VCaP (cell line): ENCODE data around the gene PAF1.

Source experiments
- H3K27ac ChIP-seq: fragments of 450-650 bp; 2 replicates; pipeline ENCODE4 v1.5.1; 2017
- TF ChIP-seq, protein P1 (sequence below): fragments of 450-650 bp; conservative IDR thresholded peaks from 2 replicates; pipeline ENCODE4 v1.5.1; 2017; ENCODE audit warnings: mild to moderate bottlenecking, moderate library complexity

Gene PAF1

DNA sequence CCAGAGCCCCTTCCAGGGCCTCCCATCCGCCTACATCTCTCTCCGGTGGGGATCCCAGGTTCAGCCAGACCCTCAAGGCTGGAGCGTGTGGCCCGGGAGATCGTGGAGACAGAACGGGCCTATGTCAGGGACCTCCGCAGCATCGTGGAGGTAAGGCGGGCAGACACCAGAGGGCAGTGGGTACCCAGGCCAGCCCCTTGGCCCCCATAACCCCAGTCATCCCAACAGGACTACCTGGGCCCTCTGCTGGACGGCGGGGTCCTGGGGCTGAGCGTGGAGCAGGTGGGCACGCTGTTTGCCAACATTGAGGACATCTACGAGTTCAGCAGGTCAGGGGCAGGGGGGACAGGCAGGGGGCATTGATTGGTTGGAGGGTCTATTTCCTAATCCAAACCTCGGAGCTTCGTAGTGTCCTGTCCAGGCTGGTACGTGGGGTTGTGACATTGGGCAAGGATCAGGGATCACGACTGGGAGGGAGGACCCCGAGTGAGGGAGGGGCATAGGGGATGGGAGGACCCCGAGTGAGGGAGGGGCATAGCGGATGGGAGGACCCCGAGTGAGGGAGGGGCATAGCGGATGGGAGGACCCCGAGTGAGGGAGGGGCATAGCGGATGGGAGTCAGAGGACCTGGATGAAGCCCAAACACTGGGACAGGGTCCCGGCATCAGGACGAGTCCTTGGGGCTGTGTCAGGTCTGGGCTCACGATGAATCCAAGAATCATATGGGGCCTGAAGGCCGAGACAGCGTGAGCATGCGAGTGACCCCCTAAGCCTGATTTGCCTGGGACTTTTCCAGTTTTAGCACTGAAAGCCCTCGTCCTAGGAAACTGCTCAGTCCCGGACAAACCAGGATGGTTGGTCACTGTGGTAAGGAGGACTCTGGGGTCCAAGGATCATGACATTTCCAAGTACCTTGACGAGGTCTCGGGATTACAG is 24.5 kb upstream of the PAF1 start:
- H3K27ac ChIP-seq = no peak overlapping the region
- TF ChIP-seq, protein P1, sequence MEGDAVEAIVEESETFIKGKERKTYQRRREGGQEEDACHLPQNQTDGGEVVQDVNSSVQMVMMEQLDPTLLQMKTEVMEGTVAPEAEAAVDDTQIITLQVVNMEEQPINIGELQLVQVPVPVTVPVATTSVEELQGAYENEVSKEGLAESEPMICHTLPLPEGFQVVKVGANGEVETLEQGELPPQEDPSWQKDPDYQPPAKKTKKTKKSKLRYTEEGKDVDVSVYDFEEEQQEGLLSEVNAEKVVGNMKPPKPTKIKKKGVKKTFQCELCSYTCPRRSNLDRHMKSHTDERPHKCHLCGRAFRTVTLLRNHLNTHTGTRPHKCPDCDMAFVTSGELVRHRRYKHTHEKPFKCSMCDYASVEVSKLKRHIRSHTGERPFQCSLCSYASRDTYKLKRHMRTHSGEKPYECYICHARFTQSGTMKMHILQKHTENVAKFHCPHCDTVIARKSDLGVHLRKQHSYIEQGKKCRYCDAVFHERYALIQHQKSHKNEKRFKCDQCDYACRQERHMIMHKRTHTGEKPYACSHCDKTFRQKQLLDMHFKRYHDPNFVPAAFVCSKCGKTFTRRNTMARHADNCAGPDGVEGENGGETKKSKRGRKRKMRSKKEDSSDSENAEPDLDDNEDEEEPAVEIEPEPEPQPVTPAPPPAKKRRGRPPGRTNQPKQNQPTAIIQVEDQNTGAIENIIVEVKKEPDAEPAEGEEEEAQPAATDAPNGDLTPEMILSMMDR = no peak

DNA sequence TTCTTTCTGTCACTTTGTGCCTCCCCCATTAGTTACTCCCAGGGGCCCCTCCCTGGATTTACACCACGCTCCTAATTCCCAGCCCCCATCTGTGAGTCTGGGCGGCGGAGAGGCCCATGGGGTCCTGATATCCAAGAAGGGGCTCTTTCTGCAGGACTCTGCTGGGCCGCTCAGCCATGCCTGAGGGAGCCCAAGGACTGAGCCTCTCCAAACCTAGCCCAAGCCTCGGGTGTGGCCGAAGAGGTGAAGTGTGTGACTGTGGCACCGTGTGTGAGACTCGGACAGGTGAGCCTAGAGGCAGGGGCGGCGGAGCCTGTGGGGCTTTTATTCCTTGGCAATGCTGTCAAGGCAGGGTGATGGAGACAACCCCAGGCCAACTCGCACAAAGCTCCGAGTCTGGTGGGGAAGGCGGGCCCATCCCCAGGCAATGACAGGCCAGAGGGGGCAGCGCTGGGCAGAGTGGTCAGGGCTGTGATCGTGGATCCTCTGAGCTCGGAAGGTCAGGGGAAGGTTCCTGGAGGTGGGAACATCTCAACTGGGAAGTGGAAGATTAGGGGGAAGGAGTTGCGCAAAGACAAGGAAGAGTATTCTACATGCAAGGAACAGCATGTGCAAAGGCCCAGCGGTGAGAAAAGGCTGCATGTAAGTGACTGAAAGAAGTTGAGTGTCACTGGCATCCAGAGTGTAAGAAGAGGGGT is 23.2 kb upstream of the PAF1 start:
- peak overlapping the region; percentile 96; the same call in 1 of the 2 replicates for H3K27ac ChIP-seq
- TF ChIP-seq, protein P1 = peak; percentile 38

DNA sequence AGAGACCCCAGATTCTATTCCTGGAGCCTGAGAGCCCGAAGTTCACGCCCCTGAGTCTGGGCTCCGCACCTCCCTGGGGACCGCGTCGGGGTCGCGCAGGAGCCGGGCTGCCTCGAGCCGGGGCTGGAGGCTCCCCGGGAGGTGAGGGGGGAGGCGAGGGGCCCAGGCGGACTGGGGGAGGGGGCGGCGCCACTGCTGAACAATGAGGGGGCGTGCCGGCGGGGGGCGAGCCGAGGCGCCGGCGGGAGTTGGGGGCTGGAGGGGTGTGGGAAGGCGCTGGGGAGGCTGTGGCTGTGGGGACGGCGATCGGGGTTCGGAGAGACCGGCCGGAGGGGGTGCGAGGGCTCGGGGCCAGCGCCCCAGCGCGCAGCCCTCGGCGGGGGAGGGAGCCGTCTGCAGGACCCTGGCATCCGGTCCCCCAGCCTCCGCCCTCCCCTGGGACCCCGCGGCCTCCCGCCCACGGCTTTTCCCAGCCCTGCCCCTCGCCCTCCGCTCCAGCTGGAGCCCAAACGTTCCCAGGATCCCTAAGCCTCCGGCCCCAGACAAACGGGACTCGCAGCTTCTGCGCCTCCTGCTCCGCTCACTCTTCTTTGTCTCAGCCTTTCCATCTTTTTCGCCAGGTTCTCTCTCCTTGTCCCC is 22.5 kb upstream of the PAF1 start:
- peak overlapping the region; percentile 96; the same call in 1 of the 2 replicates for H3K27ac ChIP-seq
- TF ChIP-seq, protein P1 = no peak

DNA sequence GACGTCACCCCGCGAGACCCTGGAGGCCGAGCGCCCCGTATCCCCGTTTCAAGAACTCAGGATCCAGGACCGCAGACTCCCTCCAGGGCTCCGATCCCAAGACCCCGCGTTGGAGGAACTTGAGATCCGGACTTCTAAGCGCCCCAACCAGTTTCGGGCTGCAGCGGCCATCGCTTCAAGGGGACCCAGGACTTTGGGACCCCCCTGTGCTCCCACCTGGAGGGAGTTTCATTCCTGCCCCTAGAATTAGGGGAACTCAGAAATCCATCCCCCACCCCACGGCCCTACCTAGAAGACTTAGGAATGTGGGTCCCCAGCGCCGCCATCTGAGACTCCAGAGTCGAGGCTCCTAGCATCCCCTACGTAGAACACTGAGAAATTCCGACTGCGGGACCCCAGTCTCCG is 22.0 kb upstream of the PAF1 start:
- TF ChIP-seq, protein P1 = peak; percentile 83
- H3K27ac ChIP-seq = peak overlapping the region; percentile 96

DNA sequence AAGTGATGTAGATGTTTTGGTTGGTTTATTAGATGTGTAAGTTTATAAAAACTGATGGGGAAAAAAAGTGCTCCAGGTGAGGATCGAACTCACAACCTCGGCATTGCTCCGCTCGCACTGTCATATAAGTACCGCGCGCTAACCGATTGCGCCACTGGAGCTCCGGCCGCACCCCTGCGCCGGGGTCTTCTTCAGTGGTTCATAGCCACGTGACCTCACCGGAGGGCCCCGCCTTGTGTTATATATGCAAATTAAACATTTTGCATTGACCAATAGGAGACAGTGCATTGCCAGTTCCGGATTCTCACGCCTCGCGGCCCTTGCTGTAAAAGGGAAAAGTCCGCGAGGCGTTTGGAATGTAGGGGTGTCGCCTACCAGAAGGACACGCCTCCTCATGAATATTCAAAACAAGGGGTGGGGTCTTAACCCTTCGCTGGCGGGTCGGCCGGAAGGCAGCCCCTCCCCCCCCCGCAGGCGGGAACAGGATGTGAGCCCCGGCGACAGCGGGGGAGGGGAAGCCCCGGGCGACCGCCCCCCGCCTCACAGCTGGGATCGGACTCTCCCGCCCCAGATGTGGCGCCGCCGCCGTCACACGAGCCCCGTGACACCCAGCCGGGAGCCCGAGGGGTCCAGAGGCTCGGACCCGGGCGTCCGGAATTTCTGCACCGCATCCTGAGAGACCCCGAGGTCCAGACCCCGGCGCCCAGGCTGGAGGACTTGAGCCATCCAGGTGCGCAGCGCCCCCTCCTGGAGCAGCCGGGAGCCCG is 21.4 kb upstream of the PAF1 start, which contains the start of gene PLEKHG2:
Gene PLEKHG2, plus strand, starts transcription at position 570 of the 767 bp plus-strand sequence. CDS start 1,418 bp downstream, outside the sequence.
- TF ChIP-seq, protein P1 = no peak; the same call in 1 of the 2 replicates
- peak within 1 kb of the TSS; percentile 96 for H3K27ac ChIP-seq

DNA sequence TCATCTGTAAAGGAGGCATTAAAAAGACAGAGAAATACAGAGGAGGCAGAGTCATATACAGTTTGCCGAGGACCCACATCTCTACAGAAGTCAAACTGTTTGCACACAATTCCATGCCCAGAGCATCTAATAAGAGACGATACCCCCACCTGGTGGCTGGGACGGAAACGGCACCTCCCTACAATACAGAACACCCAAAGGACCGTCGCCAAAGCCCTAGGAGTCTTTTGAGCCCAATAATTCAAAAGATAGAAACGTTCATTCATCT is 20.9 kb upstream of the PAF1 start:
- TF ChIP-seq, protein P1 = peak; percentile 90
- peak overlapping the region; percentile 96 for H3K27ac ChIP-seq
